Measurements from ENCODE around the gene SELE.

SELE gene

DNA sequence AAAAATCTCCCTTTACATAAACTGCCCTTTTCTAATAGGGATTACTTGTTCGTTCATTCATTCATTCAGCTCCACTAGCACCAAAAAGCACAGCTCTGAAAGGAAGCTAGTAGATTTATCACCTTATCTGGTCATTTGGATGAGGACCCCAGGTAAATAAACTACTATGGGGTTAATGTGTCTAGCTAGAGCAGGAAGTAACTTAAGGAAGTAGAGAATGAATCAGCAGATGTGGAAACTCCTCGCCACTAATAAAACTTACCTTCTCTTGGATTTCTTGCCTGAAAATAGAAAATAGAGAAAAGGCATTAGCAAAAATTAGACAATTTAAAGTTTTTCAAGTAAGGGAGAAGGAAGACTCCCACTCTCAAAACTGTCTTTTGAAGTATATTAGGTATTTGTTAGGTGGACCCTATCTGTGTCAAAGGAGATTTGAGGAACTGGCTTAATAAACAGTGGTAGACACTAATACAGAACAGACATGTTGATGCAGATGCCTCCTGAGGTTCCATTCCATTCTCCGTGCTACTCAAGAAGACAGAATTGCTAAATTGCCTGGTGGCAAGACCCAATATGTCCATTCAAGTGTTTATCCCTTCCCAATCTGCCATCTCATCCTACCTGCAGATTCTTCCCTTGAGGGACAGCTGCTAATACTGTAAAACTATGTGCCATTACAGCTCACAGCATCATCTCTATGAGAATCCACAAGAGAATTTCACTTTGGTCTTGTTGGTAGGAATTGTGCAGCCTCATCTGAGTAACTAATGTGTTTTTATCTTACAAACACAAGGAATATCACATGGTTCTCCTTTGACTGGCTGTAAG, 37.4 kb downstream of the SELE start:
- DNase-seq (ENCODE audit: low spot score) (no peak), ATAC-seq (ENCODE audit: low read depth) (no peak)
- Histone ChIP-seq H3K36me3 (ENCODE audit: low read depth) (no peaks in the 10 kb centered on the region), H3K9me3 (ENCODE audit: severe bottlenecking) (no peaks in the 10 kb centered on the region), H3K4me3 (ENCODE audit: severe bottlenecking) (no peak overlapping the region), H3K27ac (ENCODE audit: poor library complexity, severe bottlenecking) (no peak overlapping the region), H3K4me1 (ENCODE audit: insufficient read depth, poor library complexity, severe bottlenecking) (no peaks in the 10 kb centered on the region), H3K27me3 (ENCODE audit: insufficient read depth, poor library complexity, severe bottlenecking) (no peaks in the 10 kb centered on the region)
- TF ChIP-seq CTCF (IDR thresholded peaks at IDR 0.05; ENCODE audit: poor library complexity, severe bottlenecking) = no peak

DNA sequence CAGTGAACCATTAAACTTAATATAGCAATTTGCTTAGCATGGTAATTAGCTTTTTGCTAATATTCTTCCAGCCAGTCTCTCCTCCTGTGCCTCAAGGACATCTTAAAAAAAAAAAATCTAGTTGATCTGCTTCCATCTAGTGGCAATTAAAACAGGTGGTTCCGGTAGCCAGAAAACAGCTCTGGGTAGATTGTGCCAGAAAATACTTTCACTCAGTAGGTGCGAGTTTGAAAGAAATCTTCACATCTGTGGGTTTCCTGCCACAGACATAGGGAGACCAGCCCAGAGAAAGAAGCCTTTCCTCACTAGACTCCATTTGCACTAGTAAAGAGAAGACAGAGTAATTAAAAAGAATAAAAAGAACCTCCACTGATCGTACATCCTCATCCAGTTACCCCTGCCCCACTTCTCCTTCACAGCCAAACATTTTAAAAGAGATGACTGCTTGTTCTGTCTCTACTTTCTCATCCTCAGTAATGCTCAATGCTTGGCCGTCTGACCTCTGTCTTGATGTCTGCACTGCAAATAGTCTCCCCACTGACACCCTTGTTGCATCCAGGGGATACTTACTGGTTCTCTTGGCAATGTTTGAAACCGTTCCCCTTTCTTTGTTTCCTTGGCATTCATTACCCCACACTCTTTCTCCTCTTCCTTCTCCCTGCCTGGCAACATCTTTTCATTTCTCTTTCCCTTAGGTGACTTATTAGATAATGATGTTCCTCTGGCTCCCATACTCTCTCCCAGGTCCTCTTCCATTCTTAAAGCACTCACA, 39.4 kb downstream of the SELE start:
- Histone ChIP-seq H3K27me3 (ENCODE audit: insufficient read depth, poor library complexity, severe bottlenecking) (no peaks in the 10 kb centered on the region), H3K27ac (ENCODE audit: poor library complexity, severe bottlenecking) (no peak overlapping the region), H3K9me3 (ENCODE audit: severe bottlenecking) (no peaks in the 10 kb centered on the region), H3K4me3 (ENCODE audit: severe bottlenecking) (no peak overlapping the region), H3K4me1 (ENCODE audit: insufficient read depth, poor library complexity, severe bottlenecking) (no peaks in the 10 kb centered on the region), H3K36me3 (ENCODE audit: low read depth) (no peaks in the 10 kb centered on the region)
- no peak for TF ChIP-seq CTCF (IDR thresholded peaks at IDR 0.05; ENCODE audit: poor library complexity, severe bottlenecking)
- DNase-seq (ENCODE audit: low spot score) (no peak), ATAC-seq (ENCODE audit: low read depth) (no peak)

DNA sequence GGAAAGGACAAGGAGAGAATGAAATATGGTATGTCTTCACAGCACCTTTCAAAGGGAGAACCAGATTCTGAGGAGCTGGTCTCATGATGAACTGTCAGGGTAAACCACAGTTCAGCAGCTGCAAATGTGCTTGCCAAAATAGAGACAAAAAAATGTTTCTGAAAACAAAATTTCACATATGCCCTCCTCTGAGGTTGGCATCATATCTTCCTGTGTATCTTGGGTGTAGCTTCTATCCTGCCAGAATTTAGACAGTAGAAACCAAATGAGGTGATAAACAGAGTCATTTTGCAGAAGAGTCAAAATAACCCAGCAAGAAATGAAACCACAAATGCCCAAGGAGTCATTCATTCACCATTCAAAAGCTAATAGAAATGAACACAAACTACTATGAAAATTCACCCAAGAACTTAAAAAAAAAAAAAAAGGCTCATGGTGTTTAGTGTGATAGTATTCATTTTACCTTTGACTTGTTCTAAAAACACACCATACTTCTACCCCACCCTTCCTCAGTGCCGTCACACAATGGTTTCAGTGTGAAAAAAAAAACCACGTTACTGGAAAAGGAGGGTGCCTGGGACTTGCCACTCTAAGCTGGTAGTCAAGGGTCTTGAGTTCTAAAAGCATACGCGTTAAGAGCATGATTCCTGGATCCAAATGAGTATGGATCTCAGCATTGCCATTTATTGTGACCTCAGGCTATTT, 41.0 kb downstream of the SELE start:
- no peak for TF ChIP-seq CTCF (IDR thresholded peaks at IDR 0.05; ENCODE audit: poor library complexity, severe bottlenecking)
- Histone ChIP-seq H3K4me3 (ENCODE audit: severe bottlenecking) (no peak overlapping the region), H3K4me1 (ENCODE audit: insufficient read depth, poor library complexity, severe bottlenecking) (no peaks in the 10 kb centered on the region), H3K27ac (ENCODE audit: poor library complexity, severe bottlenecking) (no peak overlapping the region), H3K36me3 (ENCODE audit: low read depth) (no peaks in the 10 kb centered on the region), H3K27me3 (ENCODE audit: insufficient read depth, poor library complexity, severe bottlenecking) (no peaks in the 10 kb centered on the region), H3K9me3 (ENCODE audit: severe bottlenecking) (no peaks in the 10 kb centered on the region)
- ATAC-seq (ENCODE audit: low read depth) (no peak), DNase-seq (ENCODE audit: low spot score) (no peak)

GRCh38 chr1:169690489-169690888, 43.4 kb downstream of the SELE start:
- H3K9me3 ChIP-seq (ENCODE audit: severe bottlenecking) = no peaks in the 10 kb centered on the region
- H3K4me3 ChIP-seq (ENCODE audit: severe bottlenecking) = no peak overlapping the region
- no peak overlapping the region for H3K27ac ChIP-seq (ENCODE audit: poor library complexity, severe bottlenecking)
- no peaks in the 10 kb centered on the region for H3K4me1 ChIP-seq (ENCODE audit: insufficient read depth, poor library complexity, severe bottlenecking)
- no peaks in the 10 kb centered on the region for H3K36me3 ChIP-seq (ENCODE audit: low read depth)
- no peaks in the 10 kb centered on the region for H3K27me3 ChIP-seq (ENCODE audit: insufficient read depth, poor library complexity, severe bottlenecking)
- DNase-seq (ENCODE audit: low spot score) (no peak), ATAC-seq (ENCODE audit: low read depth) (no peak)
- no peak for TF ChIP-seq CTCF (IDR thresholded peaks at IDR 0.05; ENCODE audit: poor library complexity, severe bottlenecking)

Measured in RWPE2 (cell line).